Measurements from ENCODE around the gene TEX2. TPM values are rescaled to one million over a fixed set of nuclear protein-coding genes. Genes with fewer than 3 reads are reported as not detected.

Gene TEX2
- total and polyA plus RNA-seq, 2 of the 13 experiments (the other 11 are each of a cell fraction or from before 2014, with no cell fraction given) = 21.4 to 37.7 TPM

DNA sequence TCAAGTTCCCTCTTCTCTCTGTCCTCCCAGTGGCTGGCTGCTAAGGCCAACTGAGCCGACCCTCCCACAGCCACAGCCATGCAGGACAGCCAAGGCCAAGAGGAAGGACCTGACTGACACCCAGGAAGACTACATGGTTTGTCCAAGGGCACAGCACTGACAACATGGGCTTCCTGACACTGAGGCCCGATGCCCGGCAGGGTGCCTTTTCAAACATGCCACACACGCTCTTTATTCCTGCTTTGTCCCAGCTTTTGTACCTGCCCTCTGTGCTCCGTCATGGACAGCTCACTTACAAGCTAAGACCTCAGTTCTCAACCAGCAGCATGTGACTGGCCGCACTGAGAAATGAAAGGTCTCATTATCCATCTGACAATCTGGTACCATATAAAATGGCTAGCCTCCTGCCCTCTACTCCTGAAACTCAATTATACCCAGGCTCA lies 45.8 kb downstream of the TEX2 start (continued):
- TF ChIP-seq, protein P1, sequence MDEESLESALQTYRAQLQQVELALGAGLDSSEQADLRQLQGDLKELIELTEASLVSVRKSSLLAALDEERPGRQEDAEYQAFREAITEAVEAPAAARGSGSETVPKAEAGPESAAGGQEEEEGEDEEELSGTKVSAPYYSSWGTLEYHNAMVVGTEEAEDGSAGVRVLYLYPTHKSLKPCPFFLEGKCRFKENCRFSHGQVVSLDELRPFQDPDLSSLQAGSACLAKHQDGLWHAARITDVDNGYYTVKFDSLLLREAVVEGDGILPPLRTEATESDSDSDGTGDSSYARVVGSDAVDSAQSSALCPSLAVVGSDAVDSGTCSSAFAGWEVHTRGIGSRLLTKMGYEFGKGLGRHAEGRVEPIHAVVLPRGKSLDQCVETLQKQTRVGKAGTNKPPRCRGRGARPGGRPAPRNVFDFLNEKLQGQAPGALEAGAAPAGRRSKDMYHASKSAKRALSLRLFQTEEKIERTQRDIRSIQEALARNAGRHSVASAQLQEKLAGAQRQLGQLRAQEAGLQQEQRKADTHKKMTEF (CRISPR knock-in tag; IDR thresholded peaks at IDR 0.05) = no peak
- TF ChIP-seq POLR2A (IDR thresholded peaks at IDR 0.05; ENCODE audit: insufficient read depth in 1 of 2, low read depth in 2 of 2, low read length in 2 of 2) (peak in 1 of 2 experiments; percentile 0; a peak in 1 of 4 replicates), ZNF768 (CRISPR knock-in tag; IDR thresholded peaks at IDR 0.05) (0 out of 2 replicates have a peak, but pooled peaks have one; percentile 18)
- TF ChIP-seq, protein P2, sequence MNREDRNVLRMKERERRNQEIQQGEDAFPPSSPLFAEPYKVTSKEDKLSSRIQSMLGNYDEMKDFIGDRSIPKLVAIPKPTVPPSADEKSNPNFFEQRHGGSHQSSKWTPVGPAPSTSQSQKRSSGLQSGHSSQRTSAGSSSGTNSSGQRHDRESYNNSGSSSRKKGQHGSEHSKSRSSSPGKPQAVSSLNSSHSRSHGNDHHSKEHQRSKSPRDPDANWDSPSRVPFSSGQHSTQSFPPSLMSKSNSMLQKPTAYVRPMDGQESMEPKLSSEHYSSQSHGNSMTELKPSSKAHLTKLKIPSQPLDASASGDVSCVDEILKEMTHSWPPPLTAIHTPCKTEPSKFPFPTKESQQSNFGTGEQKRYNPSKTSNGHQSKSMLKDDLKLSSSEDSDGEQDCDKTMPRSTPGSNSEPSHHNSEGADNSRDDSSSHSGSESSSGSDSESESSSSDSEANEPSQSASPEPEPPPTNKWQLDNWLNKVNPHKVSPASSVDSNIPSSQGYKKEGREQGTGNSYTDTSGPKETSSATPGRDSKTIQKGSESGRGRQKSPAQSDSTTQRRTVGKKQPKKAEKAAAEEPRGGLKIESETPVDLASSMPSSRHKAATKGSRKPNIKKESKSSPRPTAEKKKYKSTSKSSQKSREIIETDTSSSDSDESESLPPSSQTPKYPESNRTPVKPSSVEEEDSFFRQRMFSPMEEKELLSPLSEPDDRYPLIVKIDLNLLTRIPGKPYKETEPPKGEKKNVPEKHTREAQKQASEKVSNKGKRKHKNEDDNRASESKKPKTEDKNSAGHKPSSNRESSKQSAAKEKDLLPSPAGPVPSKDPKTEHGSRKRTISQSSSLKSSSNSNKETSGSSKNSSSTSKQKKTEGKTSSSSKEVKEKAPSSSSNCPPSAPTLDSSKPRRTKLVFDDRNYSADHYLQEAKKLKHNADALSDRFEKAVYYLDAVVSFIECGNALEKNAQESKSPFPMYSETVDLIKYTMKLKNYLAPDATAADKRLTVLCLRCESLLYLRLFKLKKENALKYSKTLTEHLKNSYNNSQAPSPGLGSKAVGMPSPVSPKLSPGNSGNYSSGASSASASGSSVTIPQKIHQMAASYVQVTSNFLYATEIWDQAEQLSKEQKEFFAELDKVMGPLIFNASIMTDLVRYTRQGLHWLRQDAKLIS (CRISPR knock-in tag; IDR thresholded peaks at IDR 0.05) = 0 out of 2 replicates have a peak, but pooled peaks have one; percentile 46

DNA sequence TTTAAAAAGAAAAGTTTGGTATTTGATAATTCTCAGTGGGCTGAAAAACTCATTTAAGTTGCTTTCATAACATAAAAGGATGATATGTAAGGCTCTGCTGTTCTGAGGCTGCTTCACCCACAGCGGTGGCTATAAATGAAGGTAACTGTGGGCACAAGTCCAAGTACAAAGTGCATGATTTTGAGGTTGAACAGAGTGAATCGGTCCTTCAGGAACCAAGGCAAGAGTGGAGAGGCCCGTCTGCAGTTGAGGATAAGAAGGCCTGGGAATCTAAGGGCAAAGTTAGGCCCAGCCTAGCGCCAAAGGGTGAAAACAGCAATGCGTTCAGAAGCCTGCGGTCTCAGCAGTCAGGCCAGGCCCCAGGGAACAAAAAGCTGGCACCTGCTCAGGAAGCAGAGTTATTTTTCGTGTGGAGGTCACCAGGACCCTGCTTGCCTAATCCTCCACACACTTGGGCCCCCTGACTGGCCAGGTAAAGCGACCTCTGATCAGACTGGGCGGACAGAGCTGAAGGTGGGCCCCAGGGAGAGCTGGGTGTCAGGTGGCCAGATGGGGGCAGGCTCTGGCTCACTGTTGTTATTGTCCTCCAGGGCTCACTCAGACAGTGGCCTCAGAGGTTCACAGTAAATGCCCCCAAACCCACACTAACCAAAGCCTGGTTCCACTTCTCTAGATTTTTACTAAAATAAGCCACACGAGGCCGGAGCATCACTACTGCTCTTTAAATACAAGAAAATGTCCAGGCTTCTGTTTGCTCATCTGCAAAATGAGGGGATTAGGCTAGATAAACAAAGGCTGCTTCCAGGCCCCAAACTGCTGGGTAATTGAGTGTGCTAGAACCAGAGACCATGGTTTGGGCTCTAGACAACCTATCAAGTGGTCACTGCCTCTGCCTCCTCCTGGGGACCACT lies 46.5 kb downstream of the TEX2 start:
- ChIA-PET CTCF (ENCODE audit: low intra/inter-chr PET ratio, low total read pairs) (interaction anchor here (1.2 to 1.3 kb wide), 2 partner anchors 65 to 75 kb away, joined by 3 to 6 read pairs; no protein-coding TSS in a partner anchor), POLR2A (interaction anchor here (0.6 to 6.1 kb wide), 22 partner anchors 9 to 280 kb away, joined by 3 to 127 read pairs (median 4); partner anchors contain the start of genes ERN1, POLG2 and TEX2)
- DNase-seq (ENCODE audit: low spot score) (peak; percentile 94), ATAC-seq (peak; percentile 99), FAIRE-seq (peak; percentile 92)
- Histone ChIP-seq H3K9ac (ENCODE audit: insufficient read depth, low read depth, low read length) (peak overlapping the region; percentile 81), H3K4me1 (ENCODE audit: insufficient read depth, low read length) (peaks cover 48% of the 10 kb centered on the region), H4K20me1 (ENCODE audit: insufficient read depth, low read length) (no peaks in the 10 kb centered on the region), H3K79me2 (ENCODE audit: insufficient read depth, low read length) (peaks cover 39% of the 10 kb centered on the region), H3K9me3 (ENCODE audit: low read length) (no peaks in the 10 kb centered on the region), H3K4me3 (replicated peaks in 1 of 3; ENCODE audit: insufficient read depth in 1 of 3, low read depth in 2 of 3, low read length in 3 of 3) (peak overlapping the region; percentile 40 to 68 (median 55)), H3K27ac (ENCODE audit: extremely low read length, insufficient read depth, low read length) (peak overlapping the region; percentile 97), H3K27me3 (ENCODE audit: control insufficient read depth in 1 of 2, insufficient read depth in 2 of 2, low read length in 2 of 2) (no peaks in the 10 kb centered on the region), H2AFZ (ENCODE audit: low read length) (peak overlapping the region; percentile 54), H3K4me2 (ENCODE audit: low read depth, low read length) (peak overlapping the region; percentile 97), H3K36me3 (replicated peaks in 1 of 2; ENCODE audit: control insufficient read depth in 1 of 2, insufficient read depth in 2 of 2, low read length in 2 of 2) (peaks cover 14 to 24% of the 10 kb centered on the region in 2 experiments)
- TSS peak; percentile 74 for BruUV-seq (replicated peaks)
- 0% methylated on average over 9 of the region's 11 CpGs for WGBS (ENCODE audit: low lambda C conversion rate)
- intact Hi-C loops (cut with micrococcal nuclease; ENCODE audit: unreplicated experiment) = loop anchor here (1.0 to 5.0 kb wide), 4 partner anchors 24 to 66 kb away; partner anchors contain the start of gene TEX2
- in situ Hi-C loops (cut with HindIII; ENCODE audit: extremely low pct_ligation_motif_present, low pct_unique_long_range_greater_than_20kb) = no loop called here
- TF ChIP-seq HOXA5 (CRISPR knock-in tag; IDR thresholded peaks at IDR 0.05) (peak; percentile 72; the same call in 1 of the 2 replicates), GTF2F1 (IDR thresholded peaks at IDR 0.05; ENCODE audit: low read length) (no peak), TRIM24 (CRISPR knock-in tag; IDR thresholded peaks at IDR 0.05) (no peak), GLI4 (CRISPR knock-in tag; IDR thresholded peaks at IDR 0.05; ENCODE audit: borderline replicate concordance) (peak; percentile 81; the same call in 1 of the 2 replicates), KDM5B (CRISPR knock-in tag; IDR thresholded peaks at IDR 0.05; ENCODE audit: borderline replicate concordance) (peak; percentile 94; the same call in 1 of the 2 replicates), SETDB1 (CRISPR knock-in tag; IDR thresholded peaks at IDR 0.05; ENCODE audit: borderline replicate concordance) (no peak), NCOA5 (CRISPR knock-in tag; IDR thresholded peaks at IDR 0.05) (no peak), MED13 (CRISPR knock-in tag; IDR thresholded peaks at IDR 0.05) (peak; percentile 45; the same call in 1 of the 2 replicates), YEATS4 (CRISPR knock-in tag; IDR thresholded peaks at IDR 0.05; ENCODE audit: borderline replicate concordance) (peak; percentile 88)
- TF ChIP-seq, protein P3, sequence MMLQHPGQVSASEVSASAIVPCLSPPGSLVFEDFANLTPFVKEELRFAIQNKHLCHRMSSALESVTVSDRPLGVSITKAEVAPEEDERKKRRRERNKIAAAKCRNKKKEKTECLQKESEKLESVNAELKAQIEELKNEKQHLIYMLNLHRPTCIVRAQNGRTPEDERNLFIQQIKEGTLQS (CRISPR knock-in tag; IDR thresholded peaks at IDR 0.05) = 0 out of 2 replicates have a peak, but pooled peaks have one; percentile 23
- TF ChIP-seq, protein P4, sequence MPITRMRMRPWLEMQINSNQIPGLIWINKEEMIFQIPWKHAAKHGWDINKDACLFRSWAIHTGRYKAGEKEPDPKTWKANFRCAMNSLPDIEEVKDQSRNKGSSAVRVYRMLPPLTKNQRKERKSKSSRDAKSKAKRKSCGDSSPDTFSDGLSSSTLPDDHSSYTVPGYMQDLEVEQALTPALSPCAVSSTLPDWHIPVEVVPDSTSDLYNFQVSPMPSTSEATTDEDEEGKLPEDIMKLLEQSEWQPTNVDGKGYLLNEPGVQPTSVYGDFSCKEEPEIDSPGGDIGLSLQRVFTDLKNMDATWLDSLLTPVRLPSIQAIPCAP (CRISPR knock-in tag; IDR thresholded peaks at IDR 0.05; ENCODE audit: low read depth) = no peak

All from HepG2 (cell line).